ENCODE data around the gene ROBO1.

GRCh38 chr3:78732471-78732870, 1035.3 kb downstream of the ROBO1 start:
- TF ChIP-seq CTCF (IDR thresholded peaks at IDR 0.05) (no peak), POLR2A (IDR thresholded peaks at IDR 0.05) (no peak)
